Hematopoietic multipotent progenitor cell treated with erythropoietin and hydrocortisone succinate and interleukin-3 and kit ligand, for 15 days (in vitro differentiated cells): ENCODE results near the gene EPB41L1.

Experiments used
- DNase-seq: peaks from one replicate; pipeline ENCODE4 v3.0.0-alpha.2; 2015; ENCODE audit warnings: low spot score

Gene EPB41L1

GRCh38 chr20:36154700-36155628 is at the start of gene EPB41L1:
EPB41L1 (plus strand) TSS chr20:36154740; CDS start chr20:36173778, 19,038 bp downstream.
- no peak for DNase-seq

- DNase-seq = no peak
These were observed 49.7 kb upstream of the EPB41L1 start for GRCh38 chr20:36104856-36105255.

DNA sequence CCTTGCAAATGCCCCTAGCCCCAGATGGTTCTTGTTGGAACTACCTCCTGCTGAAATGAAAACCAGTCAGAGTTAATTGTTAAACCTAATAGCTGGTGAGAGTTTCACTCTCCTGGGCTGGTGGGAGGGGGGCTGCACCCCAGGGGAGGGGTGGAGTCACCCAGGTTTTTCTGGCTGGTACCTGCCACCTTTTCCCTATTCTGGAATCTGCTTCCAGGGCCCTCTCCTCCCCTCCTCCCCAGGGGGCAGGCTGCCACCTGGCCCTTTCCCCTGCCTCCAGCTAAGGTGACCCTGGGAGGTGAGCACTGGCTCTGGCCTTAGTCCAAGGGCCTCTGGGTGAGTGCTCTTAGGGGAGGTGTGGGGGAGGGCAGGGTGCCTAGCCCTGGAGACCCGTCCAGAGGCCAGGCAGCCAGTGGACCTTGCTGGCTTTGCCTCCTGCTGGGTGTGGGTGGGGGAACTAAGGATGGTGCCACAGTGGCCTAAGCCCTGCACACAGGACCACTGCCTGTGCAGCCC is 48.8 kb upstream of the EPB41L1 start:
- DNase-seq = no peak

- DNase-seq = no peak
These were observed 47.9 kb upstream of the EPB41L1 start for GRCh38 chr20:36106606-36107005.

GRCh38 chr20:36107881-36108280 is 46.7 kb upstream of the EPB41L1 start:
- no peak for DNase-seq

GRCh38 chr20:36109251-36109947 is 45.1 kb upstream of the EPB41L1 start:
- no peak for DNase-seq

- no peak for DNase-seq
These were observed 43.5 kb upstream of the EPB41L1 start for GRCh38 chr20:36110994-36111393.

DNA sequence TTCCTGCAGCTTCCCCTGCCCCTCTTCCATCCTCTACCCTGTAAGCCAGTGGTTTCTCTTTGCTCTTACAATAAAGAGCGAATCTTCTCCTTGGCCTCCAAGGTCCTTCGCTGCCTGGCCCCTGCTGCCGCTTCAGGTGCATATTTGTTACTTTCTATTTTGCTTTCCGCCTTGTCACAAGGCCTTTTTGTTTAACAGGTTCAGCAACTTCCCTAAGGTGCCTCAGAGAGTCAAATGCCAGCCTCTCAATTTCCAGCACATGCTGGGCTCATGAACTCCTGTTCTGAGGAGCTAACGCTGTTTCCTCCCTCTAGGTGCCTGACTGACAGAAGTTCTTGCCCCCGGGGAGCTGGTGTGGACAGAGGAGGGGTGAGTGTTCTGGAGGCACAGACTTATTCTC is 42.4 kb upstream of the EPB41L1 start:
- DNase-seq = no peak

- DNase-seq = no peak
These were observed 41.5 kb upstream of the EPB41L1 start for GRCh38 chr20:36113036-36113435.

DNA sequence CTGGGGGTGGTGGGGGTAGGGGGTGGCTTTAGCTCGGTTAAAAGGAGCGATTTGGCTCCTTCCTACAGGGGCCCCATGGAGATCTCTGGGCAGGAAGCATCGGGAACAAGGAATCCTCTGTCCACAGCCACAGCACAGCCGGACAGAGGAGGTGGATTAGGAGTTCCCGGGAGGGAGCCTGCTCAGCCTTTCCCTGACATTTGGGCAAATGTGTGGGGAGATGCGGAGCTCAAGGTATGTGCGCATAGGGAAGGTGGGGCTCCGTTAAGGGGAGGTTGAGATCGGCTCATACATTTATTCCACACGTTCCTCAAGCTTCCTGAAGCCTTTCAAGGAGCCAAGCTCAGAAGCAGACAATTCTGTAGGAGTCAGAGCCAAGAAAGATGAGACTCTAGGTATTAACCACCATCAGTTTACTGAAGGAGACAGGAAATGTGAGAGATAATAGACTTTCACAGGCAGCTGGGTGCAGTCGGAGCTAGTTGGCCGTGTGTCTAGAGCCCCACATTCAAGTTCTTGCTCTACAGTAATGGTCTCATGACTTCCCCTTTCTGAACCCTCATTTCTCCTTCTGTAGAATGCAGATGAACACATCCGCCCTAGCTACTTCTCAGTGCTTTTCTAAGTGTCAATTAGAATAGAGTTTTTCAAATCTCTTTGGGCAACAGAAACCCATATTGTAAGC is 40.8 kb upstream of the EPB41L1 start:
- no peak for DNase-seq

GRCh38 chr20:36114707-36115106 is 39.8 kb upstream of the EPB41L1 start:
- DNase-seq = no peak

DNA sequence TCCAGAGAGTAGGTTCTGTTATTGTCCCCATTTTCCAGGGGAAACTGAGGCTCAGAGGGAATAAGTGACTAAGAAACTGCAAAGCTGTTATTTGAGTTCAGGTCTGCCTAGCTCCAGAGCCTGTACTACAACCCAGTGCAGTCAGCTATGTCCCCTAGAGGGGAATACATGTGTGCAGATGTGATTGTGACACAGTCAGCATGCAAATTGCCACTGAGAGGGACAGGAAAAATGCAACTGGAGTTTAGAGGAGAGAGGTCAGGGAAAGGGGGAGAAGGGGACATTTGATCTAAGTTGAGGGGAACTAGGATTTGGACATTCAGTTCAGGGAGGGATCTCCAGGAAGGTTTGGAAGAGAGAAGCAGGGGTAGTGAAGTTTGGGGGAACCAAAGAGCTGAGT is 38.6 kb upstream of the EPB41L1 start:
- DNase-seq = no peak

DNA sequence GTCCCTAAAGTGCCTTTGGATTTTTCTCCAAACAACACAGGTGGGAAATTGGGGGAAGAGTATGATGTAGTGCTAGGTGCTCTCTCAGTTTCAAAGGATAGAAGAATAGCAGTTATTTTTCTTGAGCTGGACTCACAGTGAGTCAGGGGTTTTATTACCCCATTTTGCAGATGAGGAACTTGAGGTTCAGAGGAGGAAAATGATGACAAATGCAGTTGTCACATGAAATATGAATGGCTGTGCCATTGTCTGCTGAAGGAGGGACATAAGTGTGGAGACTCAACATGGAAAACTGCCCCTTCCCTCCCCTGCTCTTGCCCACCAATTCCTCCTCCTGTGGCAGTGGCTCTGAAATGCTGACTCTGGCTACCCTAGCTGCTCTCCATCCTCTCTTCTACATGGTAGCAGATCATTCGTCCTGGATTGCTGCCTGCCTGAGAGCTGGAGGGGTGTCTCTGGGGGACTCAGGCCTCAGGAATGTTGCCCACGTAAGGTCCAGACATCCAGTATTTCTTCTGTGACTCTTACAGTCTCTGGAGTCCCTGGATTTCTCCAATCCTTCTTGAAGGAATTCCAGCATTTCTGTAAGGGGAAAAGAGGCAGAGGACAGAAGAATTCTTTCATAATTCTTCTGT is 37.6 kb upstream of the EPB41L1 start:
- DNase-seq = no peak

DNA sequence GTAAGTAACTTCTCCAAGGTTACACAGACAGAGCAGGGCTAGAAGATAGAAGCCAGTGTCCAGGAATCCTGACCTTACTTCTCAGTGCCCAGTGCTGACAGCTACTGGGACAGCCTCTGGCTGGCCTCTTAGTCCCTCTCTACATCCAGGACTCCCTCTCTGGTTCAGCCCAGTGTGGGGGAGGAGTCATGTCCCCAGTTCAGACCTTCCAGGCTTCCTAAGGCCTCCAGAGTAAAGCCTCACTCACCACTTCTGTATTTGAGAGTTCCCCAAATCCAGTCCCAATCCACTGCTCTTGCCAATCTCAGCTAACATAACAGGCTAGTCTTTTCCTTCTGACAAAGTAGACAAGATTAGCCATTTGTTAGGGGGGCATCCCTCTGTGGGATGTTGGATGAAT is 36.9 kb upstream of the EPB41L1 start:
- no peak for DNase-seq

DNA sequence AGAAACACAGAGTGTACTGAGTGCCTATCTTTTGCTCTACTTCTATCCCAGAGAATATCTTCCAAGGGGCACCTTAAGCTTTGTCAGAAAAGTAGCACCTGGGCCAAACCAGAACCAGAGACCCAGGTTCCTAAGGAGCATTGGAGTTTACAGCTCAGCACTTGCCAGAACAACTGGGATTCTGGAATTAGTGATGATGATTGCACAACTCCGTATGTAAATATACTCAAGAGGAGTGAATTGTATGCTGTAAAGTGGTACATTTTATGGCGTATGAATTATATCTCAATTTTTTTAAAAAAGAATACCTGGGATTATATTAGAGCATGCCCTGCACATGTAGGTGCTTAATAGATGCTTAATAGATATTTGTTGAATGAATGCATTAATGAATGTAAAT is 36.2 kb upstream of the EPB41L1 start:
- no peak for DNase-seq

DNA sequence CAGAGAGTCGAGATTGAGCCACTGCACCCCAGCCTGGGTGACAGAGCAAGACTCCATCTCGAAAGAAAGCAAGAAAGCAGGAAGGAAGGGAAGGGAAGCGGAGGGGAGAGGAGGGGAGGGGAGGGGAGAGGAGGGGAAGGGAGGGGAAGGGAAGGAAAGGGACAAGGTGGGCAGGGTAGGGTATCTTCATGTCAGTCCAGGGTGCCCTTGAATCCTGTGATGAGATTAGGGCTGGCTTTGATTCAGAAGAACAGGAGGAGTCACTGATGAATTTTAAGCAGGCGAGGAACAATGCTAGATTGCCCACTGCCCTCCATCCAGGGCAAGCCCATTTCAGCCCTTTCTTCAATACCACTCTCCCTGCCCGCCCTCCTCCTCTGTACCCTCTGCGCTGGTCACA is 35.0 kb upstream of the EPB41L1 start:
- no peak for DNase-seq

DNA sequence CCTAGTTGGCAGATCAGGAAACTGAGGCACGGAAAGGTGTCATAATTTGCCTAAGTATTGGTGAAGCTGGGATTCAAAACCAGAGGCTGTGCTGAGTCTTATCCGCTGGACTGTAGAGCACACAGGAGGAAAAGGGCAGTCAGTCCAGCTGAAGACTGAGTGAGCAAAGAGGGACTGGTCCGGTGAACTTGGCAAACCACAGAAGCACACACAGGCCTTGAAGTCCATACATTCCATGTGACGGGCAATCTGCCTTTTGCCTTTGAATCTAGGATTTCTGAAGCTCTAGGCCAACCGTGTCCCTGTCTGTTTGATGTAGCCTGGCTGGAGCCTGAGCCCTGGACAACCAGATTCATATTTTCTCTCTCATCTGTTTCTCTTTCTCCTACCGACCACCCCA is 34.3 kb upstream of the EPB41L1 start:
- DNase-seq = no peak

DNA sequence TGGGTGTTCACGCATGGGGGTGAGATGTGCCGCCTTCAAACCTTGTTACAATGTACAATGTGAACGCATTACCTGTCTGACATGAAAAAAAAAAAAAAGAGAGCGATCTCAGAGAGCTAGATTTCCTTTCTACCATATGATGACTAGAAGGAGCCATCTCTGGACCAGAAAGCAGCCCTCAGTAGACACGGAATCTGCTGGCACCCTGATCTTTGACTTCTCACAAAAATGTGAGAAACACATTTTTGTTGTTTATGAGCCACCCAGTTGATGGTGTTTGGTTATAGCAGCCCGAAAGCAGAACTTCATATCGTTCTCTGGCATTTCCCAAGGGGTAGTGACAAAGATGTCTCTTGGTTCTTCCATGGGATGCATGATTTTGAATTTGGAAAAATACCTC is 33.5 kb upstream of the EPB41L1 start:
- no peak for DNase-seq

DNA sequence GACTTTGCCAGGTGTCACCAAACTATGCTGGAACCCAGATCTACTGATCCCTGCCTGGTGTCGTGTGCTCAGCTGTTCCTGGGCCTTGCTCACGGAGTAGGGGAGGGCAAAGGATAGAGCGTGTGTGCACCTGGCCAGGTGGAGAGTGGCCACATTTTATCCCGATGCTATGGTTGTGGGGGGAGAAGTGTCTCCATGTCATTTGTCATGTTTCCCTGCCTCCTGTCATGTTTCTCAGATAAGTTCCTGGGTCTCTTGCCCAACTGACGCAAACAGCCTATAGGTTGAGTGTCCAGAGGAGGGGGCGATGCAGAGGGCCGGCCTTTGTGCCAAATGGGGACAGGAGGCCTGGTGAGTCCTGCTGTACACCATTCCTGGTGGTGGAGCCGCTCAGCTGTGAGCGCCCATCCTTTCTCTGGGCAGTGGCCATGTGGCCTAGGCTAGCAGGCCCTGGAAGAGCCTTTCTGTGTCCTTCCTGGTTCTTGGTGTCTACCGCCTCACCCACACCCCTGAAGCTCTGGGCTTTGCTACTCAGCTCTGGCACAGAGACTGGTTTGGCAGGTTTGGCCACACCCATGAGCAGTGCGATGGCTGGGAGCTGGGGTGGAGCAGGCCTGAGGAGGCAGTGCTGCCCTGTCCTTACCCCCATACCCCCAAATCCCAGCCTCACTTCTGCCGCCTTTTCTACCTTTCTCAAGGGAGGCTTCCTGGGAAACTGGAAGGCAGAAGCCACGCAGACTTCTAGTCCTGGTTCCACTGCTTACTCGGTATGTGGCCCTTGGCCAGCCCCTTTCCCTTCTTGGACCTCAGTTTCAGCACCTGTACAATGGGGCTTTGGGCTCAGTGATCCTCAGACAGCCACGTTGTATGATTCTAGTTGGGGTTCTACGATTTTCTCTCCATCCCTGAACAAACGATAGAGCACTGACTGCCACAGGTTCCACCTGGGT is 32.3 kb upstream of the EPB41L1 start:
- no peak for DNase-seq

DNA sequence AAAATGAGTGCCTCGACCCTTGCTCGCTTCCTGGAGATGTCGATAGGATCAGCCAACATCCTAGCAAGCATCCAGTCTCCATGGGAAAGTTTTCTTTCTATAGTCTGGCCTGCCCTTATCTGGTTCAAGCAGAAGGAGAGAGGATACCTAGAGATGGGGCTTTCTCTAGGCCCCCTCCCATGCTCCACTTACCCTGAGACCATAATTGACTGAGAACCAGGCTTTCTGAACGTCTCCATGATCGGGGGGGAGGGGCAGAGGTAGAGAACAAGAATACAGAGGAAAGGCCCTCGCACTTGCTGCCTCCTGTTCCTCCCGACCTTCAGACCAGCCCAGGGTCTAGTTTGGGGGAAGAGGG is 31.6 kb upstream of the EPB41L1 start:
- DNase-seq = no peak

- DNase-seq = no peak
These were observed 29.4 kb upstream of the EPB41L1 start for GRCh38 chr20:36125097-36125496.
